K562 (cell line): Measurements from ENCODE around the gene BMPER. TPM values are rescaled to one million over a fixed set of nuclear protein-coding genes. Genes with fewer than 3 reads are reported as not detected.

Experiments
- ATAC-seq: fragments of 200-7000 bp; cut with Tn5 transposase; 3 replicates; pipeline ENCODE4 v1.9.1; 2020; ENCODE audit warnings: moderate library complexity
- BruUV-seq: library from RNA; stranded (reverse); fragments of 400-500 nt; replicated peaks from 2 replicates; lab custom pipeline; 2021; lab: Mats Ljungman, UMichigan
- CTCF ChIA-PET: fragments of 300-600 bp; formaldehyde crosslinking; extraction: SDS; loops from one replicate; lab custom pipeline; 2021; ENCODE audit warnings: low intra/inter-chr PET ratio; lab: Yijun Ruan, JAX
- POLR2A ChIA-PET: fragments of 300-600, 350-650 bp; sonication (Branson Sonifier 250); formaldehyde crosslinking; extraction: SDS; loops from one replicate; lab custom pipeline; 2021; ENCODE audit warnings: antibody characterized with exemption, inconsistent platforms; lab: Yijun Ruan, JAX
- DNase-seq, 4 experiments: peaks; one replicate each; pipeline versions ENCODE4 v3.0.0 to v3.0.0-alpha.2; 2011 to 2018; ENCODE audit warnings: low spot score in 3 of 4, mixed read lengths in 3 of 4; ENCODE audit errors: extremely low read depth in 1 of 4
- FAIRE-seq: peaks from 2 replicates; lab custom pipeline; 2011; peaks lifted over from hg19 to GRCh38; lab: Jason Lieb, UNC
- H2AFZ ChIP-seq: 2 replicates; pipeline ENCODE4 v1.6.0; 2011; ENCODE audit warnings: low read depth, low read length, control low read depth, inconsistent platforms
- H3K27ac ChIP-seq: fragments of 200-600 bp; 3 replicates; pipeline ENCODE4 v1.8.0; 2011; ENCODE audit warnings: low read depth, mild to moderate bottlenecking, control low read depth, inconsistent platforms, low read length, moderate library complexity, mixed read lengths; ENCODE audit errors: extremely low read depth
- H3K27me3 ChIP-seq, 2 experiments: fragments of 300-600 bp in 1 of 2; 2 replicates in 1 of 2; 3 replicates in 1 of 2; pipeline versions ENCODE4 v1.6.0 to v1.8.0; 2011; ENCODE audit warnings: inconsistent platforms in 2 of 2, low read length in 2 of 2, mild to moderate bottlenecking in 1 of 2, mixed read lengths in 1 of 2, moderate library complexity in 1 of 2; ENCODE audit not compliant: control insufficient read depth in 2 of 2, insufficient read depth in 2 of 2
- H3K36me3 ChIP-seq: fragments of 300-600 bp; 3 replicates; pipeline ENCODE4 v1.8.0; 2011; ENCODE audit warnings: mild to moderate bottlenecking, low read length, inconsistent platforms; ENCODE audit not compliant: control insufficient read depth, insufficient read depth
- H3K4me1 ChIP-seq, 2 experiments: fragments of 200-600 bp in 1 of 2; replicated peaks in 1 of 2; 2 replicates in 1 of 2; 3 replicates in 1 of 2; pipeline versions ENCODE4 v1.5.1 to v1.8.0; 2011; ENCODE audit warnings: inconsistent platforms in 2 of 2, low read length in 2 of 2, mild to moderate bottlenecking in 1 of 2, mixed read lengths in 1 of 2, moderate library complexity in 1 of 2; ENCODE audit not compliant: control insufficient read depth in 2 of 2, insufficient read depth in 2 of 2
- H3K4me2 ChIP-seq: 2 replicates; pipeline ENCODE4 v1.6.1; 2011; ENCODE audit warnings: low read length, control low read depth, inconsistent platforms, mixed read lengths; ENCODE audit not compliant: insufficient read depth
- H3K4me3 ChIP-seq: fragments of 200-600 bp; sonication (generic), shearing (Covaris generic); 2 replicates; pipeline ENCODE4 v1.5.1; 2016; ENCODE audit warnings: control low read depth, inconsistent platforms
- H3K79me2 ChIP-seq: fragments of 200-600 bp; 3 replicates; pipeline ENCODE4 v1.8.0; 2011; ENCODE audit warnings: low read length, inconsistent platforms; ENCODE audit not compliant: control insufficient read depth, insufficient read depth
- H3K9ac ChIP-seq, 2 experiments: 2 replicates each; pipeline versions ENCODE4 v1.6.0 to v1.6.1; 2011; ENCODE audit warnings: low read depth in 2 of 2, low read length in 2 of 2, control low read depth in 1 of 2, inconsistent platforms in 1 of 2, mild to moderate bottlenecking in 1 of 2, mixed read lengths in 1 of 2; ENCODE audit not compliant: insufficient read depth in 1 of 2
- H3K9me1 ChIP-seq: one replicate; pipeline ENCODE4 v1.6.0; 2011; ENCODE audit warnings: inconsistent platforms, mild to moderate bottlenecking, low read length, moderate library complexity; ENCODE audit not compliant: control insufficient read depth, insufficient read depth
- H3K9me3 ChIP-seq: replicated peaks from 2 replicates; pipeline ENCODE4 v1.5.1; 2011; ENCODE audit warnings: low read depth, low read length, inconsistent platforms; ENCODE audit not compliant: control insufficient read depth, insufficient read depth
- H4K20me1 ChIP-seq: replicated peaks from 2 replicates; pipeline ENCODE4 v1.6.1; 2011; ENCODE audit warnings: low read length, inconsistent platforms, mixed read lengths; ENCODE audit not compliant: control insufficient read depth, insufficient read depth
- CAMTA2 ChIP-seq: fragments of 250-450 bp; sonication (Bioruptor Pico); conservative IDR thresholded peaks from 2 replicates; pipeline ENCODE4 v1.5.1; 2022
- CBFA2T3 ChIP-seq: fragments of 450-650 bp; IDR thresholded peaks from 2 replicates; pipeline ENCODE4 v1.6.1; 2017
- CCNT2 ChIP-seq: IDR thresholded peaks from 2 replicates; pipeline ENCODE4 v1.6.1; 2011; ENCODE audit warnings: borderline replicate concordance, low read depth, mild to moderate bottlenecking, moderate library complexity, mixed read lengths, low read length; ENCODE audit not compliant: insufficient read length; ENCODE audit errors: extremely low read depth
- EGR1 ChIP-seq: fragments of 450-650 bp; conservative IDR thresholded peaks from 2 replicates; pipeline ENCODE4 v1.6.1; 2017; ENCODE audit warnings: mild to moderate bottlenecking
- KDM1A ChIP-seq, 2 experiments: fragments of 450-650 bp; IDR thresholded peaks; 2 replicates each; pipeline ENCODE4 v1.6.1; 2016; ENCODE audit warnings: mild to moderate bottlenecking in 2 of 2
- MLX ChIP-seq, 2 experiments: fragments of 450-650 bp in 1 of 2; sonication (generic) in 1 of 2; formaldehyde crosslinking; conservative IDR thresholded peaks; 2 replicates each; pipeline versions ENCODE4 v1.4.0 to v1.8.1; 2020 to 2022; ENCODE audit warnings: mild to moderate bottlenecking in 1 of 2, missing genetic modification reagents in 1 of 2
- PATZ1 ChIP-seq: fragments of 250-450 bp; sonication (Bioruptor Pico); IDR thresholded peaks from 2 replicates; pipeline ENCODE4 v1.5.0; 2020; ENCODE audit warnings: mild to moderate bottlenecking, borderline replicate concordance
- REST ChIP-seq, 2 experiments: fragments of 450-650 bp; formaldehyde crosslinking in 1 of 2; IDR thresholded peaks; 2 replicates each; pipeline versions ENCODE4 v1.4.0 to v1.6.1; 2014 to 2020; ENCODE audit warnings: mild to moderate bottlenecking in 2 of 2, borderline replicate concordance in 1 of 2, low read depth in 1 of 2
- SETDB1 ChIP-seq: IDR thresholded peaks from one replicate; pipeline ENCODE4 v1.6.1; 2012; ENCODE audit warnings: low read length, control low read depth, inconsistent platforms
- SMARCB1 ChIP-seq: IDR thresholded peaks from 2 replicates; pipeline ENCODE4 v1.6.1; 2011; ENCODE audit warnings: improper control_type of control experiment, low read depth; ENCODE audit not compliant: insufficient read length
- TBL1XR1 ChIP-seq, 2 experiments: IDR thresholded peaks; 2 replicates each; pipeline ENCODE4 v1.6.1; 2012; ENCODE audit warnings: improper control_type of control experiment in 2 of 2, low read length in 2 of 2, mild to moderate bottlenecking in 1 of 2
- ZNF347 ChIP-seq: fragments of 450-650 bp; formaldehyde crosslinking; IDR thresholded peaks from 2 replicates; pipeline ENCODE4 v1.4.0; 2020; ENCODE audit warnings: low read depth, mild to moderate bottlenecking, moderate library complexity
- ZNF551 ChIP-seq: fragments of 250-450 bp; sonication (Bioruptor Pico); IDR thresholded peaks from 2 replicates; pipeline ENCODE4 v1.5.0; 2021; ENCODE audit warnings: mild to moderate bottlenecking, moderate library complexity
- WGBS: fragments of 100-300 bp; shearing (Covaris generic); methylation state at CpG from one replicate; pipeline ENCODE4 v1.1.6; 2016; ENCODE audit warnings: low coverage, mixed read lengths; ENCODE audit not compliant: insufficient coverage; ENCODE audit errors: missing lambda C conversion rate; 5-methylcytosine and 5-hydroxymethylcytosine counted together
- in situ Hi-C: fragments of 300-500 bp; cut with MboI; formaldehyde crosslinking; loops from 4 replicates; pipeline ENCODE4 v1.15.0; 2018; ENCODE audit warnings: inconsistent platforms, mixed read lengths
- intact Hi-C: fragments of 100-400 bp; cut with micrococcal nuclease; formaldehyde crosslinking; loops from 2 replicates; pipeline ENCODE4 v1.14.2; 2022
- polyA plus RNA-seq, 8 experiments: library from polyadenylated mRNA; depleted of rRNA in 4 of 8; stranded (reverse) in 5 of 8; unstranded in 3 of 8; fragments of >200 nt; fragmentation: Nextera tagmentation in 2 of 8; fragmentation: Illumina TruSeq in 1 of 8; extraction: Ambion mirVana in 2 of 8; extraction: Trizol in 1 of 8; gene quantifications; 2 replicates each; pipeline versions ENCODE4 v1.2.1 to v1.2.3, GENCODE V29; 2011 to 2014; ENCODE audit warnings: inconsistent platforms in 1 of 8, missing spikeins in 1 of 8
- total RNA-seq, 7 experiments: library from RNA; depleted of rRNA in 6 of 7; stranded (reverse); fragments of >200 nt in 6 of 7; fragmentation: Illumina TruSeq in 2 of 7; extraction: Trizol in 2 of 7; gene quantifications; 2 replicates each; pipeline versions ENCODE4 v1.2.1 to v1.2.3, GENCODE V29; 2011 to 2021; ENCODE audit warnings: low replicate concordance in 1 of 7

Gene BMPER
- total and polyA plus RNA-seq, 9 of the 15 experiments (the other 6 are each of a cell fraction or from before 2014, with no cell fraction given) = not detected

- BruUV-seq = no TSS peak
- Histone ChIP-seq H2AFZ (no peak overlapping the region), H3K4me1 (no peaks in the 10 kb centered on the region), H3K9ac (no peak overlapping the region), H3K4me3 (no peak overlapping the region), H3K27ac (no peak overlapping the region), H3K9me1 (no peaks in the 10 kb centered on the region), H3K36me3 (no peaks in the 10 kb centered on the region), H3K79me2 (no peaks in the 10 kb centered on the region), H4K20me1 (no peaks in the 10 kb centered on the region), H3K9me3 (no peaks in the 10 kb centered on the region; the same call in 1 of the 2 replicates), H3K4me2 (no peak overlapping the region), H3K27me3 (no peaks in the 10 kb centered on the region)
- 0% methylated on average over 1 of the region's 1 CpG for WGBS
- in situ Hi-C loops = no loop called here
- intact Hi-C loops = no loop called here
- POLR2A ChIA-PET = no interaction called here
- ATAC-seq (no peak), FAIRE-seq (no peak), DNase-seq (no peak)
- CTCF ChIA-PET = no interaction called here
- TF ChIP-seq ZNF551 (CRISPR knock-in tag) = no peak
- no peak for TF ChIP-seq SMARCB1
- no peak for TF ChIP-seq CCNT2
- TF ChIP-seq MLX (CRISPR knock-in tag; conservative IDR thresholded peaks at IDR 0.05) = no peak
- no peak for TF ChIP-seq KDM1A (IDR thresholded peaks at IDR 0.05)
- no peak for TF ChIP-seq SETDB1
- TF ChIP-seq TBL1XR1 (IDR thresholded peaks at IDR 0.05; ENCODE audit: low read length in 2 of 2) = no peak
- TF ChIP-seq EGR1 = no peak
- TF ChIP-seq PATZ1 = no peak
- no peak for TF ChIP-seq ZNF347 (CRISPR knock-in tag)
- TF ChIP-seq CAMTA2 = no peak
- TF ChIP-seq REST (IDR thresholded peaks at IDR 0.05; ENCODE audit: borderline replicate concordance) = no peak
- no peak for TF ChIP-seq REST (CRISPR knock-in tag; IDR thresholded peaks at IDR 0.05; ENCODE audit: low read depth)
- no peak for TF ChIP-seq CBFA2T3
Observed at GRCh38 chr7:34192906-34193305, 287.6 kb downstream of the BMPER start.
